GDM1 (cell line): ENCODE results near the gene DDI2.
"Not testable (repeated sequence)": the region's sequence is repeated elsewhere in the genome, so short reads cannot be mapped to it uniquely, and the experiment has no call there.

ENCODE experiments used
- DNase-seq: peaks from one replicate; lab custom pipeline; 2025; lab: John Stamatoyannopoulos, UW

Gene DDI2

DNA sequence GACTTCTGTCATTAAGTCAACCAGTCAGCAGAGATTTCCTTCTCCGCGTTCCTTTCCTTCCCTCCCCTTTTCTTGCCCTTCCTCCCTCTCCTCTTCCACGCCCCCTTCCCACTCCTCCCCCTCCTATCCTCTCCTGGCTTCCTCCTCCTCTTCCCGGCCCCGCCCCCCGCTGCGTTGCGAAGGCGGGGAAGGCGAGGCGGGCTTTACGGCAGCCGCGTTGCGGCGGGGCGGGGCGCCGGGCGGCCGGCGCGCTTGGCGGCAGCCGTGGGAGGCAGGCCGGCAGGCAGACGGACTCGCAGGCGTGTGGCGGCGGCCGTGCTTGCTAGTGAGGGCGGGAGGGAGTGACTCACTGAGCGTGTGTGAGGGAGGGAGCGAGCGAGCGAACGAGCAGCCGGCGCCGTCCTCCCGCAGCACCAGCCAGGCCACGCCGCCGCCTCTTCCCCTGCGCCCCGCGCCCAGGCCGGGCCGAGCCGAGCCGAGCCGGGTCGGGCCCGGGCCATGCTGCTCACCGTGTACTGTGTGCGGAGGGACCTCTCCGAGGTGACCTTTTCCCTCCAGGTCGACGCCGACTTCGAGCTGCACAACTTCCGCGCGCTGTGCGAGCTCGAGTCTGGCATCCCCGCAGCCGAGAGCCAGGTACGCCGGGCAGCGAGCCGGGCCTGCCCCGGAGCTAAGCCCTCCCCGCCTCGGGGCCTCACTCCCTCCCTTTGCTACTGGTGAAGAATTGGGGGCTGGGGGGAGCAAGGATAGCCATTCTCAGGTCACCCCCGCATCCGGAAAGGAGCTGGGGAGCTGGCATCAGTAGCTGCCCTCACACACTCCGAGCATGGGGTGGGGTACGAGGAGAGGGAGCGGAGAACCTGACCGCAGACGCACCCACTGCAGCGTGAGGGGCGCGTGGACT is at the start of gene DDI2:
DDI2 (plus strand) TSS at position 286 of the 904 bp plus-strand sequence; CDS start at position 499, 213 bp downstream.
- peak; percentile 98 for DNase-seq

DNA sequence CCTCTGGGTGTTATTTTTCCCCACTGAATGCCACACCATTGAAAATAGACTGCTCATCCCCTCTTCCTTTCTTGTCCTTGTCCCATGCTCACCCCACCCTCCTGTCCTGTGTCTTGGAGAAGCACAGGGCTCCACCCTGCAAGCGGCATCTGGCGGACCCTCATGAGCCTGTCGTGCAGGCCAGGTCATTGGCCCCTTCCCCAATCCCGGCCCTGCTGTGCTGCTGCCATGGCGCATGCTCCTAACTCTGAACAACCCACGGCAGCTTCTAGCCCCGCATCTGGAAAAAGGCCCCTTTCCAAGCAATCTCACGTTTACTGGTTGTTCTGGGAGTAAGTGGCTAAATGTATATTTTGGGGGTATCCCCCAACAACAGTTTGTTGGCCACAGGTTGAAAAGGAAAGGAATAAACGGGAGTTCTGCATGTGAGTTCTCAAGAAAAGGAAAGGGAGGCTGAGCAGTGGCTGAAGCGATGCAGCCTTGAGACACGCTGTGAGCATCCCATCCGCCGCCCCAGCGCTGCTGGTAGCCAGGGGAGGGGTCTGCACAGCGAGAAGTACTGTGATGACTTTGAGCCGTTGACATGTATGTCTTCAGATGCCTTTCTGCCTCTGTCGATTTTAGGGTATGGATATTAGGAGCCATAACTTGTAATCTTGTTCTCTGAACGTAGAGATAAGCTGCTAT is 48.7 kb upstream of the DDI2 start:
- no peak for DNase-seq

DNA sequence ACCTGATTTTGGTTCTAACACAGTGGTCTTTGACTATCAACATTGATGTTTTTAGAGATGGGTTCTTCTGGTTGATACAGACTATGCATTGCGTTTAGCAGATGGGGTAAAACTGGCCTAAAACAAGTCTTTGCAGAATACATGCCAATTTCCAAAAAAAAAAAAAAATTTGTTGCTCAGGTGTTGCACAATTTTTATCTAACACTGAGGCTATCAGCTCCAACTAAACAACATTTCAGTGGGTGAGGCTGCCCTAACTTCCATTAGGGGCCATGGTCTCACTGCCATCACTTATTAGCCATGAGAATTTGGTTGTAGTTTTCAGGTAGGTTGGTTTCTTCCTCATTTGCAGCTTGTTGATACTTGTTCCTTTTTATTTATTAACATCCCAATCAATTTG is 46.4 kb upstream of the DDI2 start:
- DNase-seq = no peak

DNA sequence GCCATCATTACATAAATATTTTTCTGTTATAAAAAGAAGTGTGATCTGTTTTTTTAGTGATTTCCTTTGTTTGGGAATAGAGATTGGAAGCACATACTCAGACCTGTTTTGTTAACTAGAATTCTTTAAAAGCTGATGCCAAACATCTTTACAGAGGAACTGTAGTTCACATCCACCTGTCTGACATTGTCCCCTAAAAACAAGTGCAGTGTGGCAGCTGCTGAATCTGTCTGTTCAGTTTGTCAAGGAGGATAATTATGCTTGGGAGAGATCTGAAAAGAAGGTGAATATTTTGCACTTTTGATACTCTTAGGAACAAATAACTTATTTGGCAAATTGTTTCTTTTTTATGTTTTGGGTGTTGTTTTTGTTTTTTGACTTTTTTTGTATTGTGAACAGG is 46.0 kb upstream of the DDI2 start:
- DNase-seq = no peak

DNA sequence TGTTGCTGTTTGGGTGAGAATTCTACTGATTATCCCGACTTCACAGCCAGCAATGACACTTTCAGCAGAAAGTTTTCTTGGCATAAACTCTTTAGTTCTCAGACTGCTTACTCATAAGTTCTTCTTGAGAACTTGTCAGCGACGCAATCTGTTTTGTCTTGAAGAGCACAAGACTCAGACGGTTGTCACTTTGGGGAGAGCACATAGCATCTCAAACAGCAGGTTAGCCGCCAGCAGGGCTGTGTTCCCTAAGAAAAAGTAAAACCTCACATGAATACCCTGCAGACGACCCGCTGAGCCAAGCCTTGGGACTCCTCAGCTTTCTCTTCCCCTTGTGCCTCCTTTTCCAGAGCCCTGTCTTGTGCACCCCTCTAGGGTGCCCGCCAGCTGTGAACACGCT is 43.8 kb upstream of the DDI2 start:
- no peak for DNase-seq

DNA sequence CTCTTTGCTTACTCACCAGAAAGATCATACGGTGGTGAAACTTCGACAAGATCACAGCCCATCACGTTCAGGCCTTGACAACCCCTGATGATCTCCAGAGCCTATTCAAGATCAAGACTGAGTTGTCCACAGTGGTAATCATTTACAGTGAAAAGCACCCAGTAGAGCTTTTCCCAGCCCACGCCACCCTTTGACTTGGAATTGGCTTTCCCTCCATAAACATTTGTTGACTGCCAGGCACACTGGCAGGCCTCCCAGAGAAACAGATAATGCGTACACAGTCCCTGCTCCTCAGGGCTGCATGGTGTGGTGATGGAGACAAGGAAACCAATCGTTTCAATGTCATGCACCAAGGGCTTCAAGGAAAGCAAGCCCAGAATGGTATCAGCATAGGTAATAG is 42.5 kb upstream of the DDI2 start:
- no peak for DNase-seq

DNA sequence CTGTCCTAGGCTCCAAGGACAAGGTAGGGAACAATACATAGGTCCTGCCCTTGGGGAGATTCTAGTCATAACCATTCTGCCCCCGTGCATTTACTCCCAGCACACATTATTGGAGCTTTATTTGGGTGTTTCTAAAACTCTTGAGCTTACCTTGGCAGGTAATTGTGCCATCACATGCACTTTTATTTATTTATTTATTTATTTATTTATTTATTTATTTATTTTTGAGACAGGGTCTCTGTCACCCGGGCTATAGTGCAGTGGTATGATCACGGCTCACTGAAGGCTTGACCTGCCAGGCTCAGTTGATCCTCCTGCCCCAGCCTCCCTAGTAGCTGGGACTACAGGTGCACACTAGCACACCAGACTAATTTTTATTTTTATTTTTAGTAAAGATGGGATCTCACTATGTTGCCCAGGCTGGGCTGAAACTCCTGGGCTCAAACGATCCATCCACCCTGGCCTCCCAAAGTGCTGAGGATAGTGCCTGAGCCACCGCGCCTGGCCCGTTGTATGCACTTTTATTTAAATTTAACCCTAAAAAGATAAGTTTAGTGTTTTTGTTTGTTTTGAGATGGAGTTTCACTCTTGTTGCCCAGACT is 41.6 kb upstream of the DDI2 start:
- no peak for DNase-seq

DNA sequence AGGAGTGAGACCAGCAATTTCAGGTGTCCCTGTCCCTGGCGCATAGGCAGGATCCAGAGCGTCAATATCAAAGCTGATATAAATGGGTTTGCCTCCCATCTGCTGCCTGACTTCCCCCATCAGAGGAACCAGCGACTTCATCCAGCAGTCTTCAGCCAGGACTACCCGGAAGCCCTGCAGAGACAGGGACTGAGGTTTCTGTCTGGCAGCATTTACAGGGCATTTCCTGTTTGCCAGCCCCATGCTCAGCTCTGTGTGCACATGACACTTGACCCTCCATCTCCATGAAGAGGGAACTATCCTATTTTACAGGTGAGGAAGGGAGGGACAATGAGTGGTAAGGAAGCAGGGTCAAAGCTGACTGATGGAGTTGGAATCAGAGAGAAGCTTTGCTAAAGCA is 39.6 kb upstream of the DDI2 start:
- no peak for DNase-seq

DNA sequence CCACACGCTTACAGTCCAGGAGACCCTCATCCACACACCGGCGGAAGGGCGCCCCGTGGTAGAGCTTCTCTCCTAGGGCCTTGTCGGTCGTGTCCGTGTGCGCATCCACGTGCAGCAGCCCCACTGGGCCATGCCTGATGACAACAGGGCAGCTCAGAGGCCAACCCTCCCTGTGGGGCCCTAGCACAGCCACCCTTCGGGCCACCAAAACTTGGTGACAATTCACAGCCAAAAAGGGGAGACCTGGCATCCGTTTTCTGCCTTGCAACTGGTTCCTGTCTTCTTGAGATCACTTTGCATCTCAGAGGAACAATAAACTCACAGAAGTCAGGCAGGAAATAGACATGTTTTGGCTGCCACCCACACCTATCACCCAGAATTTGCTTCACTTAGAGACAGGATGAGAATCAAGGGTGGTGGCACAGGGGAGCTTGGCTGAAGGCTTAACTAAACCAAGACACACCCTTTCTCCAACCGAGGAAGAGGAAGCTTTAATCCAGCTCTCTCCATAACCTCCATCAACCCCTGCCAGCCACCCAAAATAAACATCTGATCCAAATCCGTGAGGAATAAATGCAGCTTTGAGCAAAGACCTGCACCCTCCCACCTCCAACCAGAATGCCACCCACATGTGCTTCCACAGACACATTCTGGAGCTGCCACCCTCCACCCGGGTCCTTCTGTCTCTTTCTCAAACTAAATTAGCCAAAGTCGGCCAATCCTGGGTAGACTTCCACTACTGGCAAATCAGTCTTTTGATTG is 38.2 kb upstream of the DDI2 start:
- DNase-seq = no peak

DNA sequence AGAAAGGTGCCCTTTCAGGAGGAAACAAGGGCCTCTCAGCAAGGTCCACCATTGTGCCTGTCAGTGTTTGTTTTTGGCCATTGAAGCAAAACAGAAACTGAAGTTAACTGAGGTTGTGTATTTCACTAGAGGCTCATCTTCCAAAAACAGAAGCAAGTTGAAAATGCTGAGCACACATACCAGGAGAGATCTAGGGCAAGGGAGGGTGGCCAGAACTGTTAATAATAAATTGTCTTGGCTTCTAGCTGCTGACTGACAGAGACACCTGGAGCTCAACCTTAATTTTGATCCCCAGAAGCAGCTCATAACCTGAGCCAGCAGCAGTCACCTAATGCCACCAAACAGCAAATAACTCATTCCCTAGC is 37.6 kb upstream of the DDI2 start:
- no peak for DNase-seq

DNA sequence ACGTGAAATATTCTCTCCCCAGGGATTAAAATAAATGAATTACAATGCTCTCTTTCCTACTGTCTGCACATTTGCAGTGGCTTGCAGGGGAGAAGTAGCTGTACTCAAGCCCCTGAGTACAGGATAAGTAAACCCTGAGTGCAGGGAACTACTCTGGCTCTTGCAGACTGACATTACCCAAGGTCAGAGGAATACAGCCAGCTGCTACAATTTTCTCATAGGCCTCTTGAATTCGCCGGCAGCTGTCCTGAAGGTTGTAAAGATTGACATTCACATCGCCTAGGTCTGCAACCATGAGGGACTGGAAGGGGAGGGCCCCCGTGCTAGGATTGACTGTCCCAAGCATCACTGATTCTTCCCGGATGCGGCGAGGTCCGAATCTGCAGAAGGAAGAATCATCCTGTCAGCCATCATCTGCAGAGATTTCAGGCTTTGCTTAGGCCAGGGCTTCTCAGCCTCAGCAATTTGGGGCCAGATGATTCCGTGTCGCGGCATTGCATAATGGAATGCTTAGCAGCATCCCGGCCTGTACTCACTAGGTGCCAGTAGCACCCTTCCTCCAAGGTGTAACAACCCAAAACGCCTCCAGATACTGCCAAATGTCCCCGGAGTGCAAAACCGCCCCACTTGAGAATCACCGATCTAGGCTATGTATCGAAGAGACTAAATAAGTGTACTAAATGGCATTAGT is 34.1 kb upstream of the DDI2 start:
- no peak for DNase-seq

DNA sequence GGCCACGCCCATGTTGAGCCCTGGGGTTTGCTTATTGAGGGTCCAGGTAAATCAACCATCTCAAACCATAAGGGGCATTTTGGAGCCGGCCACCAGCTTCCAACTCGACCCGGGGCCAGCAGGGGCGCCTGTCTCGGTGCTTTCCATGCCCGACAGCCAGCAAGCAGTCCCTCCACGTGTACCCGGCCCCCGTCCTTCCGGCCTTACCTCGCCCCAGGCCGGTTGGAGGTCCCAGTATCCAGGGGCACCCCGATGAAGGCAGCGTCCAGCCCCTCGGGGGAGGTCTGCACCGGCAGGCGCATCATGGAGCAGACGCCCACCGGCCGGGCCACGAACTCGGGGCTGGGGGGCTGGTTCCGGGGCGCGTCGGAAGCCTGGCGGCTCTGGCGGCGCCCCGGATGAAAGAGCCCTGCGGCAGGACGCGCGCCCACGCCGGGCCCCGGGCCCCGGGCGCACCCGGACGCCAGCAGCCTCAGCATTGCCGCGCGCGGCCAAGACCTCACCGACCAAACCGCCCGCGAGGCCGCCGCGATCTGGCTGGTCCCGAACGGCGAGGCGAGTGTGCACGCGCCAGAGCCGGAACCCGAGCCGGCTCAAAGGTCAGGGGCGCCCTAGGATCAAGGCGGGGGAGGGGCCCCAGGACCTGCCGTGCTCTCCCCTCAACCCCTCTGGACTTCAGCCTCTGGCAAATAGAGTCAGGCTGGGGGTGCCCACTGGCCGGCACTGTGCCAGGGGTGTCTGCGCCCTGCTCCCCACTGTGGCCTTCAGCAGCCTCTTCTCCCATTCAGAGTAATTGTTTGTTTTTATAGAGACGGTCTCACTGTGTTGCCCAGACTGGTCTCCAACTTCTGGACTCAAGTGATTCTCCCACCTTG is 32.5 kb upstream of the DDI2 start, which contains the start of gene AGMAT:
AGMAT (minus strand) TSS at position 563 of the 875 bp plus-strand sequence; CDS start at position 479, 84 bp downstream.
- no peak for DNase-seq

DNA sequence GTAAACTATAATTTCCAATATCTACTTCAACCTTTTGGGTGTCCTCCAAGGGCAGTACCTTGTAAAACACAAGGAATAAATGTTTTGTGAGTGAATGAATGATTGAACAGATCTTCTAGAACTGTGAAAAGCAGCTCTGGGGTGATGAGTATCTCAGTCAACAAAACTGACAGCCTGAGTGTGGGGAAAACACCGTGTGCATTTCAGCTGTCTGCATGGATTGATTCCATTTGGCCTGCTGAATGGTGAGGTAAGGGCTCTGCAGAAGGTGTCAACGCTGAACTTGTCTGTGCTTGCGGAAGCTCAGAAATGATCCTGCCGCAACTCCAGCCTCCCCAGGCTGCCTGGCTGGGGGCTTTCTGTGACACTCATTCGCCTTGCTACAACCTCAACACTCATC is 25.0 kb upstream of the DDI2 start:
- DNase-seq = no peak

DNA sequence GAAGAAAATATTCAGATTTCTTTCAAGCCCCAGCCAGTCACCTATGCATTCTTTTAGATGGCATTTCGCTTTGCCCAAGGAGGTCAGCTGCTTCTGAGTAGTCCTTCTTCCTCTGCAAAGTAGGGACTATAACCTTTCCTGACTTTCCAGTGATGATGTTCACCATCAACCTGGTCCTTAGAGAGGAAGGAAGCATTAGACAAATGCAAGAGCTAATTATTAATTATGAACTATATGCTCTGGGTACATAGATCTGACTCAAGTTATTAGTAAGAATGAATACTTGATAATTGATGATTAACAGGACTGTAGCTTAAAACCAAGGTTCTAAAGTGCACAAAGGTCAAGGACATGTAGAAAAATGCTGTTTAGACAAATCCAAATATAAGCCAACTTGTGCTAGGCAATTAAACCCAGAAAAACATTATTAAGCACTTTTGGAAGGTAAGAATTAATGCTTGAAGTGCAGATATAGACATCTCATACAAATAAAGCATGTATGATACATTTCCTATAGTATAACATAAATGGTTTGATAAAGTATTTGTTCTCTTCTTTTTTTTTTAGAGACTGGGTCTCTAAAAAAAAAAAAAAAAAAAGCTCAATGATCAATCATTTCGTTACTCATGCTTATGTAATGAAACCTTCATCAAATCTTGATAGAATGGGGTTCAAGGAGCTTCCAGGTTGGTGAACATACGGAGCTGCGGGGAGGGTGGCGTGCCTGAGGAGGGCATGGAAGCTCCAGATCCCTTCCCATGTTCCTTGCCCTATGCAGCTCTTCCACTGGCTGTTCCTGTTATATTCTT is 21.2 kb upstream of the DDI2 start:
- DNase-seq = no peak

DNA sequence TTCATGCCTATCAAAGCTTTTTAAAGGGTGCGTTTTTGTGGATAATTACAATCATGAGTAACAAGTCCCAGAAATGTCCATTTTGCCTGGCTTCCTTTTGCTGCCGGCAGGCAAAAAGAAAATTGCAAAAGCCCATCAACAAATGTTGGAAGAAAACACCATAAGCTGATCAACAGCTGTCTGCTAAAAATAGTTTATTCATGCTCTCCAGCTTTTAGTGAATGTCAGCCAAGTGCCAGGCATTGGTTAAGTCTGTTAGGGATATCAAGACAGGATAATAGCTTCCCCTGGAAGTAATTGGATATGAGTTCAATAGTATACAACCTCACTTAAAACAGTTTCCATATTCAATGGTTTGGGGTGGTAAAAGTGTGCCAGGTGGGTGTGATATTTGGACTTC is 18.8 kb upstream of the DDI2 start:
- no peak for DNase-seq

DNA sequence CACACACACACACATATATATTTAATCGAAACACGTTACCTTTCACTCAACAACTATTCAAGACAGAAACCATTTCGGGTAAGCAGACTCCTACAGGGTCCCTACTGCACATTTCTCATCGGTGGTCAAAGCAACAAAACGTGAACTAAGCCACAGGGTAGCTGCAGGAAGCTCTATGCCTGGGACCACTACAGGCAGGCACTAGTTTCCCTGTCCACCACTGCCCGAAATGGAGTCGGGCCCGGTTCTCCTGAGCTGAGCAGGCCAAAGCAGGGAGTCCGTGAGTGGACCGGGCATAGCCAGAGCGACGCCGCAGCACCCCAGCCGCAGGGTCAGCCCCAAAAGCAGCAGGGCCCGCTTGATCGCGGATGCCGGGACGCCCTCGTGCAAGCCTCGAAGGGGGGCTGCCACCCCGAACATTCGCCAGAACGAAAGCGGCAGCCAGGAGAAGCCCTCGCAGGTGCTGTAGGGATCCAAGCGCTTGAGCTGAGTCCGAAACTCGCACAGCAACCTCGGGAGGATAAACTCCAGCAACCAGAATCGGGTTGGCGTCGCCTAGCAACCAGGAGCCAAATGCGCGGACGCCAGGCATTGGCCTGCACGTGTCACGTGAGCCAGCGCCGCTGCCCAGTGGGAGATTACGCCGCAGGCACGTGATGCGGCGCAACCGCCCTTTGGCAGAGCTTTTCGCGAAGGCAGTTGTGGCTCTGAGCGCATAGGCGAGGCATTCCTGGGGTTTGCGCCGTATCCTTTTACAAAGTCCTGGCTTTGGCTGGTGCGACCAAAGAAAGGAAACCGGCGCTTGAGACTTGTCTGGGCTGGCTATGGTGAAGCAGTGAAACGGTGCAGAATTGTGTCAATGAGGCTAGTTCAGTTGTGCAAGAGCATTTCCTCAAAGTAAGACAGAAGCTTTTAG is 13.9 kb upstream of the DDI2 start:
- peak; percentile 91 for DNase-seq

DNA sequence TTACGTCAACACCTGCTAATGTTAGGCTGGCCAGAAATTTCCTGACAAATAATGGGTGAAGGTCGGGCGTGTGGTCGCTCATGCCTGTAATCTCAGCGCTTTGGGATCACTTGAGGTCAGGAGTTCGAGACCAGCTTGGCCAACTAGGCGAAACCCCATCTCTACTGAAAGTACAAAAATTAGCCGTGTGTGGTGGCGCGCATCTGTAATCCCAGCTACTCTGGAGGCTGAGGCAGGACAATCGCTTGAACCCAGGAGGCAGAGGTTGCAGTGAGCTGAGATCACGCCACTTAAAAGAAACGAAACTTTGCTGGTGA is 13.3 kb upstream of the DDI2 start:
- not testable (repeated sequence) for DNase-seq

DNA sequence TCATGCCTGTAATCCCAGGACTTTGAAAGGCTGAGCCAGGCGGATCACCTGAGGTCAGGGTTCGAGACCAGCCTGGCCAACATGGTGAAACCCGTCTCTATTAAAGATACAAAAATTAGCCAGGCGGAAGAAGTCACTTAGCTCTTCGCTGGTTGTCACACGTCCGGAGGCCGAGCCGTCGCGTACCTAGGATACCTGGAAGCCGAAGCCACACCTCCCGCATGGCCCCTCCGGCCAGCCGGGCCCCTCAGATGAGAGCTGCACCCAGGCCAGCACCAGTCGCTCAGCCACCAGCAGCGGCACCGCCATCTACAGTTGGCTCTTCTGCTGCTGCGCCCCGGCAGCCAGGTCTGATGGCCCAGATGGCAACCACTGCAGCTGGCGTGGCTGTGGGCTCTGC is 12.9 kb upstream of the DDI2 start:
- DNase-seq = not testable (repeated sequence)
